Measurements from ENCODE around the gene DQX1. TPM values are rescaled to one million over a fixed set of nuclear protein-coding genes. Genes with fewer than 3 reads are reported as not detected.

The DQX1 gene
- total RNA-seq, 1 donor from 2014 or later: not detected

- H3K4me3 Mint-ChIP-seq (ENCODE audit: unreplicated experiment): peak overlapping the region; percentile 98
- peaks cover 27% of the 10 kb centered on the region for H3K36me3 Mint-ChIP-seq (ENCODE audit: low read depth)
- no peaks in the 10 kb centered on the region for H3K9me3 Mint-ChIP-seq (ENCODE audit: low read depth)
- peaks cover 40% of the 10 kb centered on the region for H3K4me1 Mint-ChIP-seq (ENCODE audit: low read depth)
- TF ChIP-seq CTCF (IDR thresholded peaks at IDR 0.05): peak; percentile 11
- peak overlapping the region; percentile 89 for H3K27ac Mint-ChIP-seq (ENCODE audit: unreplicated experiment)
- H3K27me3 Mint-ChIP-seq (ENCODE audit: low read depth): no peaks in the 10 kb centered on the region
- peak; percentile 92 for DNase-seq (ENCODE audit: low spot score)
These were observed 4.5 kb upstream of the DQX1 start for GRCh38 chr2:74530239-74531187.

- H3K4me1 Mint-ChIP-seq (ENCODE audit: low read depth): peaks cover 40% of the 10 kb centered on the region
- H3K27ac Mint-ChIP-seq (ENCODE audit: unreplicated experiment): peak within 1 kb of the TSS; percentile 95
- peaks cover 27% of the 10 kb centered on the region for H3K36me3 Mint-ChIP-seq (ENCODE audit: low read depth)
- peak within 1 kb of the TSS; percentile 98 for H3K4me3 Mint-ChIP-seq (ENCODE audit: unreplicated experiment)
- DNase-seq (ENCODE audit: low spot score): peak; percentile 100
- no peaks in the 10 kb centered on the region for H3K9me3 Mint-ChIP-seq (ENCODE audit: low read depth)
- no peak for TF ChIP-seq CTCF (IDR thresholded peaks at IDR 0.05)
- H3K27me3 Mint-ChIP-seq (ENCODE audit: low read depth): no peaks in the 10 kb centered on the region
These were observed 3.6 kb upstream of the DQX1 start, which contains the start of the genes AUP1 and HTRA2 for GRCh38 chr2:74529357-74530238. Gene AUP1, minus strand, starts transcription at chr2:74529706. Its CDS starts 77 bp downstream, at chr2:74529629. Gene HTRA2, plus strand, starts transcription at chr2:74529933. Its CDS starts 74 bp downstream, at chr2:74530007.

- peak; percentile 72 for DNase-seq (ENCODE audit: low spot score)
- no peaks in the 10 kb centered on the region for H3K9me3 Mint-ChIP-seq (ENCODE audit: low read depth)
- H3K36me3 Mint-ChIP-seq (ENCODE audit: low read depth): peaks cover 23% of the 10 kb centered on the region
- no peak for TF ChIP-seq CTCF (IDR thresholded peaks at IDR 0.05)
- H3K27me3 Mint-ChIP-seq (ENCODE audit: low read depth): no peaks in the 10 kb centered on the region
- H3K27ac Mint-ChIP-seq (ENCODE audit: unreplicated experiment): peak overlapping the region; percentile 95
- H3K4me1 Mint-ChIP-seq (ENCODE audit: low read depth): peaks cover 40% of the 10 kb centered on the region
- H3K4me3 Mint-ChIP-seq (ENCODE audit: unreplicated experiment): peak overlapping the region; percentile 98
These were observed 2.7 kb upstream of the DQX1 start for GRCh38 chr2:74528600-74529356.

- Mint-ChIP-seq H3K27me3 (ENCODE audit: low read depth) (peaks cover 2% of the 10 kb centered on the region), H3K4me1 (ENCODE audit: low read depth) (peaks cover 39% of the 10 kb centered on the region), H3K9me3 (ENCODE audit: low read depth) (no peaks in the 10 kb centered on the region), H3K4me3 (ENCODE audit: unreplicated experiment) (peak overlapping the region; percentile 98), H3K36me3 (ENCODE audit: low read depth) (peaks cover 20% of the 10 kb centered on the region), H3K27ac (ENCODE audit: unreplicated experiment) (no peak overlapping the region)
- no peak for TF ChIP-seq CTCF (IDR thresholded peaks at IDR 0.05)
- peak; percentile 77 for DNase-seq (ENCODE audit: low spot score)
These were observed 1.7 kb upstream of the DQX1 start for GRCh38 chr2:74527741-74528140.

Data from chondrocyte (in vitro differentiated cells).